Measurements from ENCODE around the gene NGLY1. TPM values are rescaled to one million over a fixed set of nuclear protein-coding genes. Genes with fewer than 3 reads are reported as not detected.

NGLY1 gene
- total RNA-seq = 25.9 TPM

GRCh38 chr3:25782938-25783660 is at the start of gene NGLY1:
TSS of gene NGLY1 (minus strand) at chr3:25783443. CDS start at chr3:25783390, 53 bp downstream.
- ATAC-seq = peak; percentile 95

GRCh38 chr3:25831578-25831977 is 48.3 kb upstream of the NGLY1 start:
- ATAC-seq = no peak

- no peak for ATAC-seq
Measured at GRCh38 chr3:25830373-25831280, 47.4 kb upstream of the NGLY1 start.

- no peak for ATAC-seq
Measured at GRCh38 chr3:25826510-25826909, 43.3 kb upstream of the NGLY1 start.

GRCh38 chr3:25823314-25823713 is 40.1 kb upstream of the NGLY1 start:
- no peak for ATAC-seq

GRCh38 chr3:25821746-25822573 is 38.7 kb upstream of the NGLY1 start:
- ATAC-seq = no peak

- ATAC-seq = no peak
Measured at GRCh38 chr3:25820816-25821486, 37.7 kb upstream of the NGLY1 start.

DNA sequence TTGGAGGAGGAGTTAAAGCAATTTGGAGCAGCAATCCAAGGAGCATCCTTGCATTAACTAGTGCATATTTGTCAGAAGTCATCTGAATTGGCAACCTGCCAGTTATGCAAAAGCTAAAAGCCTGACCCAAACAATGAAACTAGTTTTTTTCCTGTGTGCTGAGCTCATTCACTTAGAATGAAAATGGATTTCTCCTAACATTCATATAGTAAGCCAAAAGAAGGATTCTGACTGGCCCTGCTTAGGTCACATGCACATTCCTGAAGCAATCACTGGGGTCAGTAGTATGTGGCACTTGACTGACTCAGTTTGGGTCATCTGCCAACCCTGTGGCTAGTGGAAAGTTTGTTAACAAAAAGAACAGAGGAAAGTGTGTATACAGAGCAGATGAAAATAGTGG is 37.1 kb upstream of the NGLY1 start:
- peak; percentile 28 for ATAC-seq

GRCh38 chr3:25818335-25818734 is 35.1 kb upstream of the NGLY1 start:
- ATAC-seq = no peak

DNA sequence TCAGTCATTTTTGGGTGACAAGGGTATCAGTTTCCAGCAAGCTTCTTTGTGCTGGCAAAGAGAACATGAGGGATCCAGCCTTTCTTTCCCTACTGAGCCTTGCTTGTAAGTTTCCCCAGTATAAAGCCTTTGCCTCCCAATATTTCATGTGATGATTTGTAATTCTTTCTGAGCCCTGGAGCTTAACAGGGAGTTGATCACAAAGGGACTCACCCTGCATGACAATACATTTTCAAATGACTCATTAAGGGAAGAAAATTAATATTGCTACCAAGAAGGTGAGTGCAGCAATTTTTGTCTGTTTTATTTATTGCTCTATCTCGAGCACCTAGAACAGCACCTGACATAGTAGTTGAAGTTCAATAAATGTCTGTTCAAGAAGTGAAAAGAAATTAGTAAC is 34.4 kb upstream of the NGLY1 start:
- ATAC-seq = peak; percentile 84

DNA sequence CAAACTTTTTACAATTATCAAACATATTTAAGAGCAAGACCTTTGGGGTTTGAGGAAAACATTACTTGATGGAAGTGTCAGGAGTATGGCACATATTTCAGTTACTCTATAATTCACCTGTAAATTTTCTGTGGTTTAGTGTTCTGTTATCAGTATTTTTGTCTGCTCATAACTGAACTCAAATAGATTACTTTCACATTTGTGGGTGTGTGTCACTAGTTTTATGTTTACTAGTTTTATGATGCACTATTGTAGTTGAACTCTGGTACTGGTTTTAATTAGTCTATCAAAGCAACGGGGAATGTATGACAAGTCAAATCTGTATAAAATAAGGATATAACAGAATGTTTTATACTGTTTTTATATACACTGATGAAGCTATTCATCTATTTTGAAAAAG is 33.9 kb upstream of the NGLY1 start:
- no peak for ATAC-seq

DNA sequence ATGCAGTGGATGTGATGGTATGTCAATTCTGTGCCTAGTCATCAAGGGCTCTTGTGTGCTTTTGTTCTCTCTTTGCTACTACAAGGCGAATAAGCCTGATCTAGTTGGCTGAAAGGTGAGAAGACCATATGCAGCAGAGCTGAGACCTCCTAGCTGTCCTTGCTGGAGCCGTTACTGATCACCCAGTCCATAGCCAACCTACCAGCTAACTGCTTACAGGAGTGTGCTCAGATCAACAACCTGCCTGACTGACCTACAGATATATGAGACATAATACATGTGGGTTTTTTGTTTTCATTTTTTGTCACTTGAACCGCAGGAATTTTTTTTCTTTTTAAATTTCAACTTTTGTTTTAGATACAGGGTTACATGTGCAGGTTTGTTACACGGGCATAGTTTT is 29.4 kb upstream of the NGLY1 start:
- ATAC-seq = no peak

- ATAC-seq = no peak
Measured at GRCh38 chr3:25804676-25805075, 21.4 kb upstream of the NGLY1 start.

DNA sequence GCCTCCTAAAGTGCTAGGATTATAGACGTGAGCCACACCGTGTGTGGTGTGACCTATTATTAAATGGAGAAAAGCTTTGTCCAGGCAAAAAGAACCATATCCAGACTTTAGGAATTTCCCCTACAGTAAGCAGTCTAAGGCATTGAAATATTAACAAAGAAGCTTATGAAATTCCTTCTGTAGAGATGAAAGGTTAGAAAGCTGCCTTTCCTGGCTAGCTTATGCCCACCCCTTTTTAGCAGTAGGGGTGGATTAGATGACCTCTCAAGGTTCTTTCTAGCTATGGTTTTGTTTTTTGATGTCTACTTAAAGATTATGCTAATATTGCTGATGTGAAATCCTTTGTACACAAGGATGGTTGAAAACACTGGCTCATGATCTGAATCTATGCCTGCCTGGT is 20.6 kb upstream of the NGLY1 start:
- ATAC-seq = no peak

DNA sequence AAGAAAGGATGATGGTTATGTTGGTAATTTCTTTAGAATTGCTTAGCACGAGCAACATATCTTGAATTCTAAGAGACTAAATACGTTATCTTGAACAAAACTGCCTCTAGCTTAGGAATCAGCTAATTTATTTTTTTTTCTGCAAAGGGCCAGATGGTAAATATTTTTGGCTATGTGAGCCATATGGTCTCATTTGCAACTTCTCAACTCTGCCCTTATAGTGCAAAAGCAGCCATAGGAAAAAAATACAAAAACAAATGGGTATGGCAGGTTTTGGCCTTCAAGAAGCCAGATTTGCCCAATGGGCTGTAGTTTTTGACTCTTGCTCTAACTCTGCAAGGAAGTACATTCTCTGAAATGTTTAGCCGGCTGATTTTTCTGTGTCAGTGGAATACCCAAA is 18.5 kb upstream of the NGLY1 start:
- no peak for ATAC-seq

DNA sequence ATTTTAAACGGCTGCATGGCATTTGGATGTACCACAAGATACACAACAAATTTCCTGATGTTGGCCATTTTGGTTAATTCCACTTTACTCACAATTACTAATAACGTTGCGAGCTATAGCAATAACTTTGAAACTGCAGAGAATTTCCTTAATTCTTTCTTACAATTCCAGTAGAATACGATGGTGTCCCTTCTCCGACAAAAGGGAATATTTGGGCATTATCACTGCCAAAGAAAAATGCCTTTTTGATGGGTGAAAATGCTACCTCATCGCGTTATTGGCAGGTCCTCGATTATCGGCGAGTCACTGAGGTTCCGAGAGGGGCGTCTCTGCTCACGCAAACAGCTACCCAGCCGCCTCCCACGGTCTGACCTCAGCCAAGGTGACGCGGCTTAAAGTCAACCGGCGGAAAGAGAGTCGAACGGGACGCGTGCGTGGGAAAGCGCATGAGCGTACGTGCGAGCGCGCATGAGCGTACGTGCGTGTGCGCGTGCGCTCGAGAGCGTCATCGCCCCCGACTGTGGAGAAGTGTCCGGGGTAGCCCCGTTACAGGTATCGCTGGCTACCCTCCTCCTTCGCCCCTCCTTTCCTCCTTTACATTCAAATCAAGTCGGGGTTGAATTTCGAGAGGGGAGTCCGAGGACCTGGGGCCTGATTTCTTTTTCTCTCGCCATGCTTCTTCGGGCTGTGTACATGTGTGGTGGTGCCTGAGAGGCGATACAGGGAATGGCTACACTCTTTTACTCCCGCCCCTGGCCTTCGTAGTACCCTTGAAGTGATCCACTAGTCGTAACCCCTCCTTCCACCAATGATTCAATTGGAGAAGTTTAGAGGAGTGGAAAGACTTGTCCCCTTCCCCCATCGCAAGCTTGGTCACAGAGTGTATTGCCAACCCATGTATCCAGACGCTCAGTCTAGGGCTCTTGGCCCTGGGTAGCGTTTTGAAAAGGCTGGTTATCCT is 6.6 kb upstream of the NGLY1 start, which contains the start of gene OXSM:
Gene OXSM (plus strand): TSS at position 495 of the 961 bp plus-strand sequence. CDS start 931 bp downstream, outside the sequence.
- peak; percentile 97 for ATAC-seq

DNA sequence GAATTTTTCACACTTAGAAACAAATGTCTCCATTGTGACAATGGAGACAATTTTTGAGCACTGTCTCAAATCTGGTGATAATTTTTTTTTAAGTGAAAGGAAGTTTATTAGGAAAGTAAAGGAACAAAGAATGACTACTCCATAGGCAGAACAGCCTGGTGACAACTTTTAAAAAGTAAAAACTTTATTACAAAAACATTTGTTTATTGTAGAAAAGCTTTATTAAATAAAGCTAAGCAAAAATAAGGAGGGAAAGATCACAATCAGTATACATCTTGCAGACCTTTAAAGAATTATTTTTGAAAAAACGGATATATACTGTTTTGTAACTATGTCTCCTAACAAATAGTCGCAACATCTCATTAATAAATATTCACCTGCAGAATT is 6.0 kb upstream of the NGLY1 start:
- no peak for ATAC-seq

DNA sequence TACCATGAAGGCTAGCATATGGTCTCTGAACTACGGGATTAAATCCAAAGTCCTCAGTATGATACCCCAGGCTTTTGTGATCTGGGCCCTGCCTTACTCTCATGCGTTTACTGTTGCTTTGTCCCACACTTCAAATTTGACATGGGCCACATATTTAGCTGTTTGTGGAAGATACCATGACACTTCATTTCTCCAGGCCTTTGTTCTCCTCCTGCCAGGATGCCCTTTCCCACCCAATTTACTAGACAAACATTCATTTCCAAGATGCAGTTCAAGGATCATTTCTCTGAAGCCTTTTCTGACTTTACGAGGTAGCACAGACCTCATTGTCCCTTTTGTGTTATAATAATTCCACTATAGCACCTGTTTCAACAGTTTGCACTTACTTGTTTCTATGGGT is 4.4 kb upstream of the NGLY1 start:
- ATAC-seq = no peak

GRCh38 chr3:25785826-25786225 is 2.6 kb upstream of the NGLY1 start:
- ATAC-seq = no peak

- ATAC-seq = no peak
Measured at GRCh38 chr3:25784971-25785370, 1.7 kb upstream of the NGLY1 start.

Measured in esophagus mucosa (tissue), 1 donor.